NT2/D1 (cell line): Measurements from ENCODE around the gene RAD23B.

Experiments
- SUZ12 ChIP-seq: IDR thresholded peaks from 2 replicates; pipeline ENCODE4 v1.6.1; 2011; ENCODE audit not compliant: insufficient read length, insufficient read depth; ENCODE audit errors: extremely low read depth
- YY1 ChIP-seq: IDR thresholded peaks from 2 replicates; pipeline ENCODE4 v1.6.1; 2011; ENCODE audit not compliant: insufficient read length, insufficient read depth

- TF ChIP-seq SUZ12 (no peak), YY1 (no peak)
Measured at GRCh38 chr9:107284636-107285035, 1.6 kb downstream of the RAD23B start.
